Upper lobe of right lung (tissue), 1 donor: Measurements from ENCODE around the gene INS. TPM values are rescaled to one million over a fixed set of nuclear protein-coding genes. Genes with fewer than 3 reads are reported as not detected.
A peak's percentile ranks its signal among the peaks of the same experiment; 100 is the strongest.

Experiments
- ATAC-seq: fragments of 200-7000 bp; cut with Tn5 transposase; one replicate; pipeline ENCODE4 v1.9.1; 2020; ENCODE audit warnings: mild to moderate bottlenecking, moderate library complexity
- DNase-seq: peaks from one replicate; pipeline ENCODE4 v3.0.0-alpha.2; 2020
- H3K27ac ChIP-seq: fragments of 200-600 bp; one replicate; pipeline ENCODE4 v1.8.0; 2022
- H3K27me3 ChIP-seq: fragments of 200-600 bp; one replicate; pipeline ENCODE4 v1.8.0; 2022; ENCODE audit warnings: mild to moderate bottlenecking
- H3K36me3 ChIP-seq: fragments of 200-600 bp; one replicate; pipeline ENCODE4 v1.8.0; 2022
- H3K4me1 ChIP-seq: fragments of 200-600 bp; one replicate; pipeline ENCODE4 v1.8.0; 2022
- H3K4me3 ChIP-seq: fragments of 200-600 bp; one replicate; pipeline ENCODE4 v1.8.0; 2022; ENCODE audit warnings: mild to moderate bottlenecking
- H3K9me3 ChIP-seq: fragments of 200-600 bp; one replicate; pipeline ENCODE4 v1.8.0; 2022
- CTCF ChIP-seq: fragments of 200-600 bp; IDR thresholded peaks from one replicate; pipeline ENCODE4 v1.8.0; 2022; ENCODE audit warnings: antibody characterized with exemption
- intact Hi-C: fragments of 100-400 bp; cut with DNase I; formaldehyde crosslinking; loops from one replicate; pipeline ENCODE4 v1.11.0; 2022
- total RNA-seq: library from RNA; stranded (reverse); fragmentation: NEBNext Ultra II Directional; extraction: Animal tissue kit (Norgen Biotek cat#: 25700); gene quantifications from one replicate; pipeline ENCODE4 v1.2.1, GENCODE V29; 2021
- donor health status: DM: no; HTN: yes; CAD: no; lungs with severe emphysema.

The INS gene
- total RNA-seq, 1 donor from 2014 or later, result not detected

- Histone ChIP-seq H3K36me3 (no peaks in the 10 kb centered on the region), H3K27ac (no peak overlapping the region), H3K4me3 (no peak overlapping the region), H3K9me3 (no peaks in the 10 kb centered on the region), H3K27me3 (peaks cover 30% of the 10 kb centered on the region), H3K4me1 (no peaks in the 10 kb centered on the region)
- TF ChIP-seq CTCF, result no peak
- ATAC-seq, result no peak
- no peak for DNase-seq
- intact Hi-C loops, result no loop called here
Measured at GRCh38 chr11:2159536-2160413, 1.2 kb downstream of the INS start.

- Histone ChIP-seq H3K27ac (no peak overlapping the region), H3K36me3 (no peaks in the 10 kb centered on the region), H3K4me1 (no peaks in the 10 kb centered on the region), H3K4me3 (no peak overlapping the region), H3K27me3 (peaks cover 30% of the 10 kb centered on the region), H3K9me3 (no peaks in the 10 kb centered on the region)
- ATAC-seq (no peak), DNase-seq (no peak)
- intact Hi-C loops, result no loop called here
- no peak for TF ChIP-seq CTCF
Measured at GRCh38 chr11:2158966-2159365, 2.0 kb downstream of the INS start.

GRCh38 chr11:2158296-2158737 is 2.7 kb downstream of the INS start:
- ATAC-seq (no peak), DNase-seq (no peak)
- H3K4me1 ChIP-seq, result no peaks in the 10 kb centered on the region
- H3K27me3 ChIP-seq, result peaks cover 30% of the 10 kb centered on the region
- no peak for TF ChIP-seq CTCF
- no peak overlapping the region for H3K27ac ChIP-seq
- H3K36me3 ChIP-seq, result no peaks in the 10 kb centered on the region
- H3K4me3 ChIP-seq, result no peak overlapping the region
- H3K9me3 ChIP-seq, result no peaks in the 10 kb centered on the region
- intact Hi-C loops, result no loop called here

DNA sequence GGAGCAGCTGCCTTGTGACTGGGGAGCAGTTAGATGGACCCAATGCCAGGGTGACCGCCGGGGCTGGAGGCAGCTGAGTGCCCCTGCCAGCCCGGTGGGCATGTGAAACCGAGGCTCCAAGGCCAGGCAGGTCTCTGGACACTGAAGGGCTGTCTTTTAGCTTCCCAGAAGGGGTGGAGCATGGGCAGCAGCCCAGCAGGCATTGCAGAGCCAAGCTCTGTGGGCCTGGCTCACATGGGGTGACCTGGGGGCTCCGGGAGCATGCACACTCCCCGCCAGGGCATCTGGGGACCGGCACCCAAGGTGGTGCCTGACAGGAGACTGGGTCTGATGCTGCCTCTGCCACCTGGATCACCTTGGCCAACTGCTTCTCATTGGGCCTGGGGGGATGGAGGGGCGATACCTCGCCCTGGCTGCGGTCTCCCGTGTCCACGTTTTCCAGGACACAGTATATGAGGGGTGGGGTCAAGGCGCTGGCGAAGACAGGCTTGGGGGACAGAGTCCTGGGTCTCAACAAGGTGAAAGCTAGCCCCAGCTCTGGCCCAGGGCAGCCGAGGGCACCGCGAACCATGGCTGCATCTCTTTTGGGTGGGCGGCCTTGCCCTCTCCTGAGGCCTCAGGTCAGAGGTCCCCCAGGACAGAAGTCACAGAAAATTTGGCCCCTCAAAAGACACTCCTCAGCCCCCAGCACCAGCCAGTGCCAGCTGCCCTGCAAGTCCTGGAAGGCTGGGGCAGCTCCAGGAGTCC is 3.5 kb downstream of the INS start:
- ATAC-seq (no peak), DNase-seq (no peak)
- Histone ChIP-seq H3K36me3 (no peaks in the 10 kb centered on the region), H3K27ac (no peak overlapping the region), H3K9me3 (no peaks in the 10 kb centered on the region), H3K4me1 (no peaks in the 10 kb centered on the region), H3K4me3 (no peak overlapping the region), H3K27me3 (peaks cover 29% of the 10 kb centered on the region)
- intact Hi-C loops, result no loop called here
- no peak for TF ChIP-seq CTCF

DNA sequence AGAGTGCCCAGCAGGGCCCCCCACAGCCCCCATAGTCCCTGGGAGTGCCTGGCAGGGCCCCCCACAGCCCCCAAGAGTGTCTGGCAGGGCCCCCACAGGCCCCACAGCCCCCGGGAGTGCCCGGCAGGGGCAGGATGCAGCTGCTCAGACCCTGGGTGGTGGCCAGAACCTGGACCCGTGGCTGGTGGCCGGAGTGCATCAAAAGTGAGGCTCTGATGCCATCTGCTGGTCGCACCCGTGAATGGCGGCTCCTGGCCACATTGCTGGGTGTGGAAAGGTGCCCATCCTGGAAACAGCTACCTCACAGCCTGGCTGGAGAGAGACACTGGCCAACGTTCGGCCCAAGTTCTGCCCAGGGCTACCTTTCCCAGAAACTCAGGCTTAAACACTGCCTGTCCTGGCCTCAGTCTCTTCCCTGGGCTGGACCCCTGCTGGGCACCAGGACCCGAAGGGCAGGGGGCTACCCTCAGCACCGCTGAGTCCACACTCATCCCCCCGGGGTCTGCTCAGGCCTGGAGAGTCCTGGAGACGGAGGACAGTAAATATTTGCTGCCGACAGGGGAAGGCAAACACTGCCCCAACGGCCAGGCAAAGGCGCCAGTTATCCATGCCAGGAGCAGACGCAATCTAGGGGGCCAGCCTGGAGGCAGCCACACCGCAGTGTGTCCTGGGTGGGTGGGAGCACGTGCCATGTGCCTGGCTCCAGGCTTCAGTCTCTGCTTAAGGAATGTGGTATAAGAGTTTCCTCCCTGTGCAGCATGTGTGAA is 4.4 kb downstream of the INS start:
- H3K9me3 ChIP-seq, result no peaks in the 10 kb centered on the region
- peaks cover 3% of the 10 kb centered on the region for H3K4me1 ChIP-seq
- peaks cover 25% of the 10 kb centered on the region for H3K27me3 ChIP-seq
- ATAC-seq (peak; percentile 65), DNase-seq (peak; percentile 82)
- no peak overlapping the region for H3K4me3 ChIP-seq
- peak; percentile 73 for TF ChIP-seq CTCF
- H3K36me3 ChIP-seq, result no peaks in the 10 kb centered on the region
- H3K27ac ChIP-seq, result no peak overlapping the region
- intact Hi-C loops, result no loop called here
